PC-3 (cell line): Measurements from ENCODE around the gene DEPP1. TPM values are rescaled to one million over a fixed set of nuclear protein-coding genes. Genes with fewer than 3 reads are reported as not detected.

Experiments used
- ATAC-seq: fragments of 200-7000 bp; cut with Tn5 transposase; 2 replicates; pipeline ENCODE4 v1.9.1; 2020; ENCODE audit warnings: mild to moderate bottlenecking, moderate library complexity
- BruUV-seq: library from RNA; stranded (reverse); fragments of 400-500 nt; replicated peaks from 2 replicates; lab custom pipeline; 2021; lab: Mats Ljungman, UMichigan
- CTCF ChIA-PET: fragments of 300-600 bp; sonication (Branson Sonifier 250); formaldehyde crosslinking; loops from one replicate; lab custom pipeline; 2022; ENCODE audit warnings: antibody characterized with exemption; lab: Charles Lee
- POLR2A ChIA-PET: fragments of 300-600 bp; sonication (Branson Sonifier 250); formaldehyde crosslinking; loops from one replicate; lab custom pipeline; 2022; ENCODE audit warnings: antibody characterized with exemption; ENCODE audit not compliant: unreplicated experiment; lab: Charles Lee
- DNase-seq: peaks from one replicate; pipeline ENCODE4 v3.0.0-alpha.2; 2015
- H2AFZ ChIP-seq: fragments of 300-600 bp; sonication (generic); 2 replicates; pipeline ENCODE4 v1.6.0; 2016; ENCODE audit warnings: antibody characterized with exemption, low read length
- H3F3A ChIP-seq: fragments of 300-600 bp; sonication (generic); one replicate; pipeline ENCODE4 v1.6.0; 2017; ENCODE audit warnings: antibody characterized with exemption, low read length, control low read depth, mild to moderate bottlenecking; ENCODE audit not compliant: unreplicated experiment
- H3K27ac ChIP-seq: fragments of 300-600 bp; sonication (generic); 2 replicates; pipeline ENCODE4 v1.5.1; 2016; ENCODE audit warnings: mild to moderate bottlenecking, low read length
- H3K27me3 ChIP-seq: fragments of 300-600 bp; sonication (generic); 2 replicates; pipeline ENCODE4 v1.6.1; 2016; ENCODE audit warnings: low read length, mixed read lengths
- H3K36me3 ChIP-seq: fragments of 300-600 bp; sonication (generic); 2 replicates; pipeline ENCODE4 v1.6.1; 2016; ENCODE audit warnings: low read depth, mixed run types, low read length, mixed read lengths
- H3K4me1 ChIP-seq: fragments of 300-600 bp; sonication (generic); 2 replicates; pipeline ENCODE4 v1.5.1; 2016; ENCODE audit warnings: low read length; ENCODE audit not compliant: insufficient read depth
- H3K4me2 ChIP-seq: fragments of 300-600 bp; sonication (generic); 2 replicates; pipeline ENCODE4 v1.6.0; 2016; ENCODE audit warnings: low read length
- H3K4me3 ChIP-seq: fragments of 300-600 bp; sonication (generic); 2 replicates; pipeline ENCODE4 v1.5.1; 2016; ENCODE audit warnings: mild to moderate bottlenecking, low read length, mixed read lengths
- H3K79me2 ChIP-seq: fragments of 300-600 bp; sonication (generic); 2 replicates; pipeline ENCODE4 v1.6.1; 2017; ENCODE audit warnings: low read length, mixed read lengths
- H3K9ac ChIP-seq: fragments of 300-600 bp; sonication (generic); 2 replicates; pipeline ENCODE4 v1.6.0; 2016; ENCODE audit warnings: mild to moderate bottlenecking, low read length
- H3K9me2 ChIP-seq: fragments of 300-600 bp; sonication (generic); replicated peaks from 2 replicates; pipeline ENCODE4 v1.6.1; 2016; ENCODE audit warnings: mixed run types, low read length, mixed read lengths
- H3K9me3 ChIP-seq: fragments of 300-600 bp; sonication (generic); 2 replicates; pipeline ENCODE4 v1.6.1; 2016; ENCODE audit warnings: low read length, mixed read lengths
- H4K20me1 ChIP-seq: fragments of 300-600 bp; sonication (generic); 2 replicates; pipeline ENCODE4 v1.6.1; 2016; ENCODE audit warnings: low read length, mixed read lengths
- EZH2 ChIP-seq: fragments of 300-600 bp; sonication (generic); IDR thresholded peaks from one replicate; pipeline ENCODE4 v1.6.1; 2017; ENCODE audit warnings: antibody characterized with exemption, mild to moderate bottlenecking, low read length; ENCODE audit not compliant: unreplicated experiment
- EZH2phosphoT487 ChIP-seq: fragments of 300-600 bp; sonication (generic); IDR thresholded peaks from 2 replicates; pipeline ENCODE4 v1.6.1; 2018; ENCODE audit warnings: mild to moderate bottlenecking, antibody characterized with exemption, low read length, borderline replicate concordance
- intact Hi-C: fragments of 100-400 bp; cut with micrococcal nuclease; formaldehyde crosslinking; loops from 2 replicates; pipeline ENCODE4 v1.9.0; 2023
- total RNA-seq: library from RNA; depleted of rRNA; stranded (reverse); fragments of >200 nt; gene quantifications from 2 replicates; pipeline ENCODE4 v1.2.3, GENCODE V29; 2014
- TF ChIP-seq, protein P1 (sequence below): fragments of 300-600 bp; sonication (generic); conservative IDR thresholded peaks from 2 replicates; pipeline ENCODE4 v1.5.1; 2017; ENCODE audit warnings: antibody characterized with exemption, low read depth, mild to moderate bottlenecking, low read length

DEPP1 gene
- total RNA-seq, 1 experiment from 2014 or later, result 9.0 TPM

DNA sequence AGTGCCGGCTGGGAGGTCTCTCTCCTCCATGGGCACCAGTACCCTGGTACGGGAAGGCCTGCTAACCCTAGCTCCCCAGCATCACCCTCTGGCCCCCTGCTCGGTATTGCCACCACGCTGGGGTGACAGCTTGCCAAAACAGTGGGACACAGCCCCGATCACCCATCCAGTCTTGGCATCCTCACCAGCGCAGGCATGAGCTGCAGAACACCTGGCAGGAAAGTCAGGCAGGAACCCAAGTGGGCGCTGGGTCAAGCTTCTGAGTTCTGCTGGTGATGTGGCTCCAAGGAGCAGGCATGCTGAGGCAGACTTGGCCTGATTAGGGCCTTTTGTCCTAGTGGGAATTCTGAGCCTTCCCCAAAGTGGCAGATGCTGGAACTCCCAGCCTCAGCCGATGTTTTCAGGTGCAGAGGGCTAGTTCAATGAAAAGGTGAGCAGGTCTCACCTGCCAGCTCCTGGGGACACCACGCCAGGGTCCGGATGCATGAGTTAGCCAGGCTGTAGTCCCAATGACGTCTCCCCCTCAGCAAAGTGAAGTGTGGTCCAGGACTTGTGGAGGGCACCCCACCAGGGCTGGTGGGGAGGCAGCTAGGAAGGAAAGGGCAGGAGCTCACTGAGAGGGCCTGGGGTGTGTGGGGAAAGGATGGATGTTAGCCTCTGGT is 13.6 kb upstream of the DEPP1 start:
- H3F3A ChIP-seq, result no peaks in the 10 kb centered on the region
- H4K20me1 ChIP-seq, result no peaks in the 10 kb centered on the region
- H3K9me3 ChIP-seq, result no peaks in the 10 kb centered on the region
- BruUV-seq, result no TSS peak
- no peaks in the 10 kb centered on the region for H3K4me1 ChIP-seq
- intact Hi-C loops, result no loop called here
- no peak for DNase-seq
- no peak overlapping the region for H3K9ac ChIP-seq
- no peaks in the 10 kb centered on the region for H3K9me2 ChIP-seq
- CTCF ChIA-PET, result no interaction called here
- no peaks in the 10 kb centered on the region for H3K36me3 ChIP-seq
- H3K4me2 ChIP-seq, result no peak overlapping the region
- no peak overlapping the region for H3K27ac ChIP-seq
- H3K4me3 ChIP-seq, result no peak overlapping the region
- H3K27me3 ChIP-seq, result no peaks in the 10 kb centered on the region
- TF ChIP-seq, protein P1, sequence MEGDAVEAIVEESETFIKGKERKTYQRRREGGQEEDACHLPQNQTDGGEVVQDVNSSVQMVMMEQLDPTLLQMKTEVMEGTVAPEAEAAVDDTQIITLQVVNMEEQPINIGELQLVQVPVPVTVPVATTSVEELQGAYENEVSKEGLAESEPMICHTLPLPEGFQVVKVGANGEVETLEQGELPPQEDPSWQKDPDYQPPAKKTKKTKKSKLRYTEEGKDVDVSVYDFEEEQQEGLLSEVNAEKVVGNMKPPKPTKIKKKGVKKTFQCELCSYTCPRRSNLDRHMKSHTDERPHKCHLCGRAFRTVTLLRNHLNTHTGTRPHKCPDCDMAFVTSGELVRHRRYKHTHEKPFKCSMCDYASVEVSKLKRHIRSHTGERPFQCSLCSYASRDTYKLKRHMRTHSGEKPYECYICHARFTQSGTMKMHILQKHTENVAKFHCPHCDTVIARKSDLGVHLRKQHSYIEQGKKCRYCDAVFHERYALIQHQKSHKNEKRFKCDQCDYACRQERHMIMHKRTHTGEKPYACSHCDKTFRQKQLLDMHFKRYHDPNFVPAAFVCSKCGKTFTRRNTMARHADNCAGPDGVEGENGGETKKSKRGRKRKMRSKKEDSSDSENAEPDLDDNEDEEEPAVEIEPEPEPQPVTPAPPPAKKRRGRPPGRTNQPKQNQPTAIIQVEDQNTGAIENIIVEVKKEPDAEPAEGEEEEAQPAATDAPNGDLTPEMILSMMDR, result no peak
- TF ChIP-seq EZH2 (no peak), EZH2phosphoT487 (no peak)
- no peaks in the 10 kb centered on the region for H3K79me2 ChIP-seq
- no peak for ATAC-seq
- POLR2A ChIA-PET, result no interaction called here
- no peak overlapping the region for H2AFZ ChIP-seq

DNA sequence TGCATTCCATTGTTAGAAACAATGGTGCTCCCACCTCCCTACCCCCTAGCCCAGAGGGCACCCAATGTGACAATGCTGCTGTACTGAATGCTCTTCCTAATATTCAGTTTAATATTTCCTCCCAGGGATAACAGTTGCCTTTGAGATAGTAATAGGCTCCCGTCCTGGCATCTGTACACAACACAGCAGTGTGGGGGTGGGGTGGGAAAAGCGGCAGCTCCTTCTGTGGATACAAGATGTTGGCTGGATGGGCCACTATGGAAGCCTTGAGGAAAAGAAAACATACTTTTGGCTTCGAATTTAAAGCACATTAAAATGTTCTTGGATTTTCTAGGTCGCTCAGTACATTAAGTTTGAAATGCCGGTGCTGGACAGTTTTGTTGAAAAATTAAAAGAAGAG is 13.0 kb upstream of the DEPP1 start:
- CTCF ChIA-PET, result no interaction called here
- Histone ChIP-seq H3K9ac (no peak overlapping the region), H3K4me3 (no peak overlapping the region), H4K20me1 (no peaks in the 10 kb centered on the region), H3K4me1 (no peaks in the 10 kb centered on the region), H3K9me2 (no peaks in the 10 kb centered on the region), H3K36me3 (no peaks in the 10 kb centered on the region), H3K9me3 (no peaks in the 10 kb centered on the region), H3K27ac (no peak overlapping the region), H3K4me2 (no peak overlapping the region), H3F3A (no peaks in the 10 kb centered on the region), H2AFZ (no peak overlapping the region), H3K27me3 (no peaks in the 10 kb centered on the region), H3K79me2 (no peaks in the 10 kb centered on the region)
- POLR2A ChIA-PET, result no interaction called here
- no TSS peak for BruUV-seq
- TF ChIP-seq EZH2phosphoT487 (no peak), EZH2 (no peak)
- TF ChIP-seq, protein P1, result no peak
- ATAC-seq, result no peak
- intact Hi-C loops, result no loop called here
- no peak for DNase-seq

DNA sequence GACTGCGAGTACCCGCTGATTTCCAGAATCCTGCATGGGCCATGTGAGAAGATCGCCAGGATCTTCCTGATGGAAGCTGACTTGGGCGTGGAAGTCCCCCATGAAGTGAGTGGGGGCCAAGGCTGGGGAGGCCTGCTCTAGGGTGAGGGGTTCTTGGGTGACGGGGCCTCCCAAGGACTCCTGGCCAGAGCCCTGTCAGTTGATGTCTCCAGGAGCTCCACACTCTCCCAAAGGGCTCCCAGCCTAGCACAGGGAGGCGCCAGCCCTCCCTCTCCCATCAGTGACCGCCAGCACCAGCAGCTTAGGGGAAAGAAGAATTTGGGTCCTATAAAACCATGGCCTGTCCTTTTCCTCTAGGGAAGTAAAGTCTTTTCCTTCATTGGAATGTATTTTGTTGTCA is 12.4 kb upstream of the DEPP1 start:
- H3K9ac ChIP-seq, result no peak overlapping the region
- H3K4me3 ChIP-seq, result no peak overlapping the region
- TF ChIP-seq, protein P1, result no peak
- no peak for TF ChIP-seq EZH2
- TF ChIP-seq EZH2phosphoT487, result no peak
- H3K9me3 ChIP-seq, result no peaks in the 10 kb centered on the region
- no peaks in the 10 kb centered on the region for H3K9me2 ChIP-seq
- H2AFZ ChIP-seq, result no peak overlapping the region
- no peaks in the 10 kb centered on the region for H3K4me1 ChIP-seq
- H3F3A ChIP-seq, result no peaks in the 10 kb centered on the region
- no peak overlapping the region for H3K4me2 ChIP-seq
- intact Hi-C loops, result no loop called here
- H3K79me2 ChIP-seq, result no peaks in the 10 kb centered on the region
- ATAC-seq (no peak), DNase-seq (no peak)
- no peaks in the 10 kb centered on the region for H4K20me1 ChIP-seq
- no TSS peak for BruUV-seq
- POLR2A ChIA-PET, result no interaction called here
- CTCF ChIA-PET, result no interaction called here
- H3K36me3 ChIP-seq, result no peaks in the 10 kb centered on the region
- H3K27ac ChIP-seq, result no peak overlapping the region
- H3K27me3 ChIP-seq, result no peaks in the 10 kb centered on the region
